Measurements from ENCODE around the gene GPR87.
A peak's percentile ranks its signal among the peaks of the same experiment; 100 is the strongest.

The GPR87 gene, protein sequence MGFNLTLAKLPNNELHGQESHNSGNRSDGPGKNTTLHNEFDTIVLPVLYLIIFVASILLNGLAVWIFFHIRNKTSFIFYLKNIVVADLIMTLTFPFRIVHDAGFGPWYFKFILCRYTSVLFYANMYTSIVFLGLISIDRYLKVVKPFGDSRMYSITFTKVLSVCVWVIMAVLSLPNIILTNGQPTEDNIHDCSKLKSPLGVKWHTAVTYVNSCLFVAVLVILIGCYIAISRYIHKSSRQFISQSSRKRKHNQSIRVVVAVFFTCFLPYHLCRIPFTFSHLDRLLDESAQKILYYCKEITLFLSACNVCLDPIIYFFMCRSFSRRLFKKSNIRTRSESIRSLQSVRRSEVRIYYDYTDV

GRCh38 chr3:151316267-151316991 lies at the start of gene GPR87:
Gene GPR87 (minus strand): TSS chr3:151316820. CDS start chr3:151300100, 16,720 bp downstream.
- no peak within 1 kb of the TSS for H3K4me3 ChIP-seq (ENCODE audit: low read depth, low read length)
- DNase-seq (ENCODE audit: low read depth) = peak; percentile 45
- TF ChIP-seq, protein P1, sequence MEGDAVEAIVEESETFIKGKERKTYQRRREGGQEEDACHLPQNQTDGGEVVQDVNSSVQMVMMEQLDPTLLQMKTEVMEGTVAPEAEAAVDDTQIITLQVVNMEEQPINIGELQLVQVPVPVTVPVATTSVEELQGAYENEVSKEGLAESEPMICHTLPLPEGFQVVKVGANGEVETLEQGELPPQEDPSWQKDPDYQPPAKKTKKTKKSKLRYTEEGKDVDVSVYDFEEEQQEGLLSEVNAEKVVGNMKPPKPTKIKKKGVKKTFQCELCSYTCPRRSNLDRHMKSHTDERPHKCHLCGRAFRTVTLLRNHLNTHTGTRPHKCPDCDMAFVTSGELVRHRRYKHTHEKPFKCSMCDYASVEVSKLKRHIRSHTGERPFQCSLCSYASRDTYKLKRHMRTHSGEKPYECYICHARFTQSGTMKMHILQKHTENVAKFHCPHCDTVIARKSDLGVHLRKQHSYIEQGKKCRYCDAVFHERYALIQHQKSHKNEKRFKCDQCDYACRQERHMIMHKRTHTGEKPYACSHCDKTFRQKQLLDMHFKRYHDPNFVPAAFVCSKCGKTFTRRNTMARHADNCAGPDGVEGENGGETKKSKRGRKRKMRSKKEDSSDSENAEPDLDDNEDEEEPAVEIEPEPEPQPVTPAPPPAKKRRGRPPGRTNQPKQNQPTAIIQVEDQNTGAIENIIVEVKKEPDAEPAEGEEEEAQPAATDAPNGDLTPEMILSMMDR (conservative IDR thresholded peaks at IDR 0.05; ENCODE audit: low read depth, low read length) = no peak

DNA sequence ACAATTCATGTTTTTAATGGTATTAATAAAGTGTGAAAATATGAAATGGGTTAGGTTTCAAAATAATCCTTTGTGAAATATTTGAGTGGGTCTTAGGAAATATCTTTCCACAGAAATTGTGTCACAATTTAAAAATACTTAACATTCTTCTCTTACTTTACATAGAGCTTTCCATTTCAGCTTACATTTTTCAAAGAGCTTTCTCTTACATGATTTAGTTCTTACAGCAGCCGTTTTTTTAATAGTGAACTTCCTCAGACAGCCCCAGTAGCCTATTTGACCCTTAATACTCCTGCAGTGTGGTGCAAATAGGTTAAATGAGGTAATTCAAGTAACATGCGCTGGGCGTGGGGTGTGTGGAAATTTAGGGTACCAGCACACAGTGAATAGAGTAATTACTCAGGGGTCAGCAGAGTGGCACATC lies 46.1 kb upstream of the GPR87 start:
- peak; percentile 71 for DNase-seq (ENCODE audit: low read depth)
- TF ChIP-seq, protein P1 (conservative IDR thresholded peaks at IDR 0.05; ENCODE audit: low read depth, low read length) = no peak
- no peak overlapping the region for H3K4me3 ChIP-seq (ENCODE audit: low read depth, low read length)

DNA sequence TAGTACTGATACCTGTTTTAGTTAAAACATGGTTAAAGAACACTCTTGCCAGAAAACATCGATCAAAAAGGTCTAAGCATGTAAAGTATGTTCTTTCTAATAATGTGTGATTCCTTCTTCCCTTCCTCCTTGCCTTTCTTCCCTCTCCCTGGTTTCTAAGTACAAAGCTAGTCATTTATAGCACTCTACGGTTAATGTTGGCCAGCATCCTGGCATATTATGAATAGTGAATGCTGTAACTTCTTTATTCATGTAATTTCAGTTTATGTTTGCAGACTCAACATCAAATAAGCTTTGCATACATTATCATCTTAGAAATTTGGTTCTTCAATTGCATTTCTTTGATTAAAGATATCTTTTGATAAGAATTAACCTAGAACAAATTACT lies 40.8 kb upstream of the GPR87 start:
- no peak overlapping the region for H3K4me3 ChIP-seq (ENCODE audit: low read depth, low read length)
- no peak for DNase-seq (ENCODE audit: low read depth)
- TF ChIP-seq, protein P1 (conservative IDR thresholded peaks at IDR 0.05; ENCODE audit: low read depth, low read length) = no peak

- peak; percentile 40 for DNase-seq (ENCODE audit: low read depth)
- TF ChIP-seq, protein P1 (conservative IDR thresholded peaks at IDR 0.05; ENCODE audit: low read depth, low read length) = no peak
- no peak overlapping the region for H3K4me3 ChIP-seq (ENCODE audit: low read depth, low read length)
Observed at GRCh38 chr3:151356794-151357462, 40.3 kb upstream of the GPR87 start.

DNA sequence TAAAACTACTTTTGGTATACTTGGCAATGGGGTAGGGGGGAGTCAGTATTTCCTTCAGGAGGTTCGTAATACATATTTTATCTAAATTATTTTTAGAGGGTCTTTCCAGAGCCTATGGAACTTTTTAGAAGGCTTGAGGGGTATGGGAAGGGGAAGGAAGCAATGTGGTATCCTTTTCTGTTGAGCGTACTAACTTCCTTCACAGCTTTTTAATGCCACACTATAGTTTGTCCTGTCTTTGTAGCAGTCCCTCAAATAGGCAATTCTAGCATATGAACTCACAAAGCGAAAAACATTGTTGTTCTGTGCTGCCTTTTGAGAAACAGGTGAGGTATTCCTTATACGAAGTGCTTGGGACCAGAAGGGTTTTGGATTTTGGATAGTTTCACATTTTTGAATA lies 35.0 kb upstream of the GPR87 start:
- H3K4me3 ChIP-seq (ENCODE audit: low read depth, low read length) = no peak overlapping the region
- no peak for DNase-seq (ENCODE audit: low read depth)
- TF ChIP-seq, protein P1 (conservative IDR thresholded peaks at IDR 0.05; ENCODE audit: low read depth, low read length) = no peak

DNA sequence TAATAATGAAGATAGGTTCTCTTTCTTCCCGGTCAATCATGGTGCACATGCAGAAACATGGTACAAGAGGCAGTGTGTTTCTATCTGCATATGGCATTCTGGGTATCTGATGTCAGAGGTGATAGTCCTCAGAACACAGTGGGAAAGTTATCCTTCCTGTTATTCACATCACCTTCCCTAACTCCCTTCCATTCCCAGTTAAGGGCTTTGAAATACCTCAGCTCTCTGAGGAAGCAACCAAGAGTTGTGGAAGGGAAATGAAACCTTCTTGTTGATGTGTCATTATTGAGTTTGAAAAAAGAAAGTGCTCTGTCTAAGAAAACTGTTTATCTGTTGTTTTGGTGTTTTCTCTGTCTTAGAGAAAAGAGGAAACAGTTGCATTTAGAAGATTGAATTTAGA lies 34.6 kb upstream of the GPR87 start:
- TF ChIP-seq, protein P1 (conservative IDR thresholded peaks at IDR 0.05; ENCODE audit: low read depth, low read length) = no peak
- H3K4me3 ChIP-seq (ENCODE audit: low read depth, low read length) = no peak overlapping the region
- DNase-seq (ENCODE audit: low read depth) = no peak
